IMR-90 (cell line): ENCODE measurements around the gene RASGRF2. TPM values are rescaled to one million over a fixed set of nuclear protein-coding genes. Genes with fewer than 3 reads are reported as not detected.

Experiments
- ATAC-seq: fragments of 200-7000 bp; cut with Tn5 transposase; 2 replicates; pipeline ENCODE4 v1.9.1; 2020; ENCODE audit warnings: low read depth, mild to moderate bottlenecking, moderate library complexity
- BruUV-seq: library from RNA; stranded (reverse); fragments of 400-500 nt; replicated peaks from 2 replicates; lab custom pipeline; 2021; lab: Mats Ljungman, UMichigan
- CTCF ChIA-PET: fragments of 300-600 bp; formaldehyde crosslinking; extraction: SDS; loops from one replicate; lab custom pipeline; 2021; ENCODE audit warnings: antibody characterized with exemption; lab: Yijun Ruan, JAX
- POLR2A ChIA-PET: fragments of 300-600 bp; sonication (Branson Sonifier 250); formaldehyde crosslinking; loops from one replicate; lab custom pipeline; 2022; ENCODE audit warnings: antibody characterized with exemption; ENCODE audit not compliant: unreplicated experiment; lab: Charles Lee
- DNase-seq: peaks from one replicate; pipeline ENCODE4 v3.0.0; 2013
- H2AFZ ChIP-seq: replicated peaks from 2 replicates; pipeline ENCODE3; 2013; ENCODE audit warnings: low read length, mild to moderate bottlenecking; ENCODE audit not compliant: poor library complexity
- H2AK5ac ChIP-seq: 2 replicates; pipeline ENCODE4 v1.6.1; 2013; ENCODE audit warnings: low read depth, low read length, inconsistent platforms
- H2AK9ac ChIP-seq: replicated peaks from 2 replicates; pipeline ENCODE3; 2013; ENCODE audit warnings: mild to moderate bottlenecking, low read depth, low read length, moderate library complexity; ENCODE audit not compliant: poor library complexity
- H2BK120ac ChIP-seq: 2 replicates; pipeline ENCODE4 v1.6.1; 2013; ENCODE audit warnings: low read depth, low read length, inconsistent platforms
- H2BK15ac ChIP-seq: 3 replicates; pipeline ENCODE4 v1.6.1; 2013; ENCODE audit warnings: low read depth, low read length, inconsistent platforms
- H2BK20ac ChIP-seq: 2 replicates; pipeline ENCODE4 v1.6.1; 2013; ENCODE audit warnings: low read depth, mild to moderate bottlenecking, inconsistent platforms, low read length, moderate library complexity
- H2BK5ac ChIP-seq: 2 replicates; pipeline ENCODE4 v1.6.1; 2013; ENCODE audit warnings: mild to moderate bottlenecking, low read depth, low read length, inconsistent platforms; ENCODE audit not compliant: poor library complexity, severe bottlenecking
- H3K14ac ChIP-seq: replicated peaks from 2 replicates; pipeline ENCODE4 v1.6.1; 2013; ENCODE audit warnings: low read depth, low read length, inconsistent platforms
- H3K18ac ChIP-seq: 2 replicates; pipeline ENCODE4 v1.6.1; 2013; ENCODE audit warnings: low read depth, low read length, control low read depth
- H3K23ac ChIP-seq: 2 replicates; pipeline ENCODE4 v1.6.1; 2013; ENCODE audit warnings: low read depth, low read length, inconsistent platforms
- H3K27ac ChIP-seq: 2 replicates; pipeline ENCODE4 v1.5.1; 2013; ENCODE audit warnings: mild to moderate bottlenecking, control low read depth, low read length; ENCODE audit not compliant: insufficient read depth
- H3K27me3 ChIP-seq: 2 replicates; pipeline ENCODE4 v1.6.1; 2013; ENCODE audit warnings: low read length; ENCODE audit not compliant: control insufficient read depth, insufficient read depth
- H3K36me3 ChIP-seq: 2 replicates; pipeline ENCODE4 v1.6.1; 2013; ENCODE audit warnings: low read length, mixed read lengths; ENCODE audit not compliant: control insufficient read depth, insufficient read depth
- H3K4ac ChIP-seq: 2 replicates; pipeline ENCODE4 v1.6.1; 2013; ENCODE audit warnings: low read depth, low read length, inconsistent platforms
- H3K4me1 ChIP-seq: 2 replicates; pipeline ENCODE4 v1.6.1; 2013; ENCODE audit warnings: low read length, mixed read lengths; ENCODE audit not compliant: control insufficient read depth, insufficient read depth
- H3K4me2 ChIP-seq: 2 replicates; pipeline ENCODE4 v1.6.1; 2013; ENCODE audit warnings: low read depth, mild to moderate bottlenecking, control low read depth, low read length, moderate library complexity
- H3K4me3 ChIP-seq: 2 replicates; pipeline ENCODE4 v1.5.1; 2013; ENCODE audit warnings: low read depth, mild to moderate bottlenecking, control low read depth, low read length, moderate library complexity; ENCODE audit not compliant: insufficient read depth
- H3K56ac ChIP-seq: 2 replicates; pipeline ENCODE4 v1.6.1; 2013; ENCODE audit warnings: low read length, inconsistent platforms; ENCODE audit not compliant: insufficient read depth; ENCODE audit errors: extremely low read depth
- H3K79me1 ChIP-seq, 2 experiments: 2 replicates each; pipeline ENCODE4 v1.6.1; 2013; ENCODE audit warnings: low read length in 2 of 2, inconsistent platforms in 1 of 2, low read depth in 1 of 2
- H3K9ac ChIP-seq: 2 replicates; pipeline ENCODE4 v1.6.1; 2013; ENCODE audit warnings: low read depth, low read length, control low read depth
- H3K9me1 ChIP-seq: 2 replicates; pipeline ENCODE4 v1.6.1; 2013; ENCODE audit warnings: low read length, inconsistent platforms; ENCODE audit not compliant: insufficient read depth
- H3K9me3 ChIP-seq: 2 replicates; pipeline ENCODE4 v1.6.1; 2013; ENCODE audit warnings: low read length; ENCODE audit not compliant: control insufficient read depth, insufficient read depth
- H4K20me1 ChIP-seq: 2 replicates; pipeline ENCODE4 v1.6.1; 2013; ENCODE audit warnings: low read length, inconsistent platforms; ENCODE audit not compliant: insufficient read depth
- H4K5ac ChIP-seq: 2 replicates; pipeline ENCODE4 v1.6.1; 2013; ENCODE audit warnings: mild to moderate bottlenecking, low read depth, low read length, control low read depth
- H4K8ac ChIP-seq, 2 experiments: 2 replicates each; pipeline ENCODE4 v1.6.1; 2013; ENCODE audit warnings: low read depth in 2 of 2, low read length in 2 of 2, control low read depth in 1 of 2, inconsistent platforms in 1 of 2
- H4K91ac ChIP-seq: 2 replicates; pipeline ENCODE4 v1.6.1; 2013; ENCODE audit warnings: low read depth, low read length, inconsistent platforms; ENCODE audit not compliant: insufficient read depth
- CTCF ChIP-seq: conservative IDR thresholded peaks from 2 replicates; pipeline ENCODE4 v1.5.1; 2012; ENCODE audit warnings: mild to moderate bottlenecking, low read depth, low read length, improper control_type of control experiment
- USF2 ChIP-seq: fragments of 150-350 bp; IDR thresholded peaks from 2 replicates; pipeline ENCODE4 v1.6.1; 2017; ENCODE audit warnings: mild to moderate bottlenecking, antibody characterized with exemption, low read length, low read depth
- WGBS, 2 experiments: methylation state at CpG; one replicate each; pipeline versions ENCODE4 v1.1.5 to v1.1.7; 2013; ENCODE audit warnings: missing lambda C conversion rate in 2 of 2; ENCODE audit not compliant: insufficient read length in 1 of 2; ENCODE audit errors: extremely low coverage in 2 of 2; 5-methylcytosine and 5-hydroxymethylcytosine counted together
- dilution Hi-C: fragments of 300-500 bp; cut with HindIII; formaldehyde crosslinking; loops from one replicate; pipeline ENCODE4 v1.14.3; 2018; ENCODE audit warnings: low sequenced_read_pairs; ENCODE audit not compliant: unreplicated experiment
- in situ Hi-C: fragments of 300-500 bp; cut with MboI; formaldehyde crosslinking; loops from 3 replicates; pipeline ENCODE4 v1.14.3; 2019; ENCODE audit warnings: low sequenced_read_pairs, inconsistent platforms, mixed read lengths
- intact Hi-C: fragments of 100-400 bp; cut with micrococcal nuclease; formaldehyde crosslinking; loops from 2 replicates; pipeline ENCODE4 v1.10.0; 2022
- polyA plus RNA-seq, 3 experiments: library from polyadenylated mRNA; depleted of rRNA; stranded (reverse); fragments of >200 nt; gene quantifications; 2 replicates each; pipeline ENCODE4 v1.2.3, GENCODE V29; 2012; ENCODE audit warnings: low replicate concordance in 1 of 3
- total RNA-seq: library from RNA; depleted of rRNA; stranded (reverse); fragments of >200 nt; gene quantifications from 2 replicates; pipeline ENCODE4 v1.2.3, GENCODE V29; 2012

The RASGRF2 gene
- total and polyA plus RNA-seq, 2 of the 4 experiments (the other 2 are of a cell fraction) = 2.9 to 5.0 TPM

DNA sequence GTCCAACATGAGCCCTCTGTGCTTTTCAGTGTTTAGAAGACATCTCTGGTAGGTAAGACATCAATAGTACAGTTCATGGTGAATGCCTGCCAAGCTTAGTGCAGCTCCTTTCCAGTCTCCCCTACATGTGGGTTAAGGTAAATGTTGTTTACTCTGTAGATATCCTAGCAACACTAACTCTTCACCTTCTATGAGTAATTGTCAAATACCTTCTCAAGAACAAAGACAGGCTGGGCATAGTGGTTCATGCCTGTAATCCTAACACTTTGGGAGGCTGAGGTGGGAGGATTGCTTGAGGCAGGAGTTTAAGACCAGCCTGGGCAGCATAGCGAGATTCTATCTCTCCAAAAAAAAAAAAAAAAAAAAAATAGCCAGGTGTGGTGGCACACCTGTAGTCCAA is 18.7 kb upstream of the RASGRF2 start:
- Histone ChIP-seq H3K27ac (no peak overlapping the region), H3K4me1 (peaks cover 2% of the 10 kb centered on the region; the same call in 1 of the 2 replicates), H4K5ac (no peak overlapping the region), H3K9me3 (no peaks in the 10 kb centered on the region), H2BK120ac (no peak overlapping the region), H3K27me3 (no peaks in the 10 kb centered on the region), H3K79me1 (no peaks in the 10 kb centered on the region), H4K91ac (no peak overlapping the region), H4K20me1 (no peaks in the 10 kb centered on the region), H2AK5ac (no peak overlapping the region), H3K4me3 (no peak overlapping the region), H3K4me2 (no peak overlapping the region), H3K9me1 (no peaks in the 10 kb centered on the region), H3K36me3 (no peaks in the 10 kb centered on the region), H3K18ac (no peak overlapping the region), H2AFZ (no peak overlapping the region), H3K9ac (no peak overlapping the region), H3K56ac (no peak overlapping the region), H2BK15ac (no peak overlapping the region), H3K23ac (no peak overlapping the region), H3K4ac (no peak overlapping the region), H2AK9ac (no peak overlapping the region), H2BK5ac (no peak overlapping the region), H3K14ac (no peak overlapping the region), H4K8ac (no peak overlapping the region), H2BK20ac (no peak overlapping the region)
- DNase-seq (no peak), ATAC-seq (no peak)
- CTCF ChIA-PET = no interaction called here
- no TSS peak for BruUV-seq
- POLR2A ChIA-PET = no interaction called here
- in situ Hi-C loops (no loop called here), dilution Hi-C loops (no loop called here), intact Hi-C loops (no loop called here)
- no CpG with 5 or more reads among the region's 1 CpG for WGBS, 2 experiments
- TF ChIP-seq CTCF = no peak
- TF ChIP-seq USF2 = no peak
